WTC11 (cell line): ENCODE results near the gene SPINT1. TPM values are rescaled to one million over a fixed set of nuclear protein-coding genes. Genes with fewer than 3 reads are reported as not detected.

Source experiments
- ATAC-seq: fragments of 200-7000 bp; cut with Tn5 transposase; 2 replicates; pipeline ENCODE4 v1.10.0; 2021; ENCODE audit warnings: mild to moderate bottlenecking, moderate library complexity
- CTCF ChIA-PET: fragments of 300-600 bp; sonication (Branson Sonifier 250); formaldehyde crosslinking; loops from one replicate; lab custom pipeline; 2021; ENCODE audit warnings: antibody characterized with exemption; lab: Charles Lee
- POLR2A ChIA-PET: fragments of 350-600 bp; sonication (Branson Sonifier 250); formaldehyde crosslinking; loops from one replicate; lab custom pipeline; 2021; ENCODE audit warnings: antibody characterized with exemption; lab: Charles Lee
- DNase-seq: peaks from one replicate; pipeline ENCODE4 v3.0.0; 2021; ENCODE audit warnings: low spot score
- H3K27ac Mint-ChIP-seq: 2 replicates; pipeline ENCODE4 v1.8.0; 2021; ENCODE audit warnings: mixed read lengths
- H3K27me3 Mint-ChIP-seq: 2 replicates; pipeline ENCODE4 v1.8.0; 2021; ENCODE audit warnings: low read depth, mild to moderate bottlenecking, moderate library complexity, mixed read lengths
- H3K36me3 Mint-ChIP-seq: 2 replicates; pipeline ENCODE4 v1.8.0; 2021; ENCODE audit warnings: mixed read lengths
- H3K4me1 Mint-ChIP-seq: 2 replicates; pipeline ENCODE4 v1.8.0; 2022; ENCODE audit warnings: mixed read lengths
- H3K4me3 Mint-ChIP-seq: 2 replicates; pipeline ENCODE4 v1.8.0; 2021; ENCODE audit warnings: mild to moderate bottlenecking, moderate library complexity, mixed read lengths
- H3K9me3 Mint-ChIP-seq: 2 replicates; pipeline ENCODE4 v1.8.0; 2021; ENCODE audit warnings: mixed read lengths
- ARID4B ChIP-seq: sonication (generic); formaldehyde crosslinking; IDR thresholded peaks from 2 replicates; pipeline ENCODE4 v1.8.0; 2023; ENCODE audit warnings: missing genetic modification reagents, mild to moderate bottlenecking, borderline replicate concordance
- CREM ChIP-seq: sonication (generic); formaldehyde crosslinking; IDR thresholded peaks from 2 replicates; pipeline ENCODE4 v1.8.1; 2022; ENCODE audit warnings: mild to moderate bottlenecking, missing genetic modification reagents, moderate library complexity
- ESRRA ChIP-seq: sonication (generic); formaldehyde crosslinking; IDR thresholded peaks from 2 replicates; pipeline ENCODE4 v1.8.1; 2022; ENCODE audit warnings: mild to moderate bottlenecking, missing genetic modification reagents, borderline replicate concordance
- ETV6 ChIP-seq: sonication (generic); formaldehyde crosslinking; IDR thresholded peaks from 2 replicates; pipeline ENCODE4 v1.8.1; 2022; ENCODE audit warnings: mild to moderate bottlenecking, missing genetic modification reagents
- FOXK1 ChIP-seq: sonication (generic); formaldehyde crosslinking; IDR thresholded peaks from 2 replicates; pipeline ENCODE4 v1.8.0; 2022; ENCODE audit warnings: mild to moderate bottlenecking, moderate library complexity, missing genetic modification reagents
- GABPB1 ChIP-seq: sonication (generic); formaldehyde crosslinking; IDR thresholded peaks from 2 replicates; pipeline ENCODE4 v1.8.1; 2023; ENCODE audit warnings: mild to moderate bottlenecking, missing genetic modification reagents
- GRHL2 ChIP-seq: fragments of 250-450 bp; sonication (Bioruptor Pico); IDR thresholded peaks from 2 replicates; pipeline ENCODE4 v1.8.0; 2022; ENCODE audit warnings: mild to moderate bottlenecking, moderate library complexity; ENCODE audit not compliant: insufficient replicate concordance, severe bottlenecking
- HMGA2 ChIP-seq: fragments of 250-450 bp; sonication (Bioruptor Pico); IDR thresholded peaks from 2 replicates; pipeline ENCODE4 v1.4.0; 2021; ENCODE audit warnings: mild to moderate bottlenecking, moderate library complexity
- HMGXB4 ChIP-seq: sonication (generic); formaldehyde crosslinking; IDR thresholded peaks from 2 replicates; pipeline ENCODE4 v1.8.1; 2023; ENCODE audit warnings: mild to moderate bottlenecking, moderate library complexity, missing genetic modification reagents
- MYBL2 ChIP-seq: sonication (generic); formaldehyde crosslinking; IDR thresholded peaks from 2 replicates; pipeline ENCODE4 v1.8.1; 2023; ENCODE audit warnings: mild to moderate bottlenecking, moderate library complexity, missing genetic modification reagents
- NR3C1 ChIP-seq: sonication (generic); formaldehyde crosslinking; conservative IDR thresholded peaks from 2 replicates; pipeline ENCODE4 v1.8.1; 2023; ENCODE audit warnings: low read depth, mild to moderate bottlenecking, missing genetic modification reagents
- SP1 ChIP-seq: sonication (generic); formaldehyde crosslinking; conservative IDR thresholded peaks from 2 replicates; pipeline ENCODE4 v1.8.1; 2022; ENCODE audit warnings: missing genetic modification reagents
- TCF7 ChIP-seq: sonication (generic); formaldehyde crosslinking; IDR thresholded peaks from 2 replicates; pipeline ENCODE4 v1.8.0; 2022; ENCODE audit warnings: mild to moderate bottlenecking, low read depth, missing genetic modification reagents, moderate library complexity
- TEAD1 ChIP-seq: sonication (generic); formaldehyde crosslinking; IDR thresholded peaks from 2 replicates; pipeline ENCODE4 v1.8.0; 2022; ENCODE audit warnings: mild to moderate bottlenecking, missing genetic modification reagents
- ZNF396 ChIP-seq: fragments of 250-450 bp; sonication (Bioruptor Pico); IDR thresholded peaks from 2 replicates; pipeline ENCODE4 v1.8.0; 2021; ENCODE audit warnings: mild to moderate bottlenecking, moderate library complexity, borderline replicate concordance
- total RNA-seq: library from RNA; stranded (reverse); gene quantifications from 3 replicates; pipeline ENCODE4 v1.2.3, GENCODE V29; 2021
- TF ChIP-seq, protein P1 (sequence below): fragments of 200-600 bp; IDR thresholded peaks from 2 replicates; pipeline ENCODE4 v1.8.0; 2022; ENCODE audit warnings: antibody characterized with exemption
- TF ChIP-seq, protein P2 (sequence below): sonication (generic); formaldehyde crosslinking; IDR thresholded peaks from 2 replicates; pipeline ENCODE4 v1.8.1; 2023; ENCODE audit warnings: mild to moderate bottlenecking, missing genetic modification reagents, moderate library complexity
- TF ChIP-seq, protein P3 (sequence below): sonication (generic); formaldehyde crosslinking; IDR thresholded peaks from 2 replicates; pipeline ENCODE4 v1.8.0; 2022; ENCODE audit warnings: mild to moderate bottlenecking, missing genetic modification reagents
- TF ChIP-seq, protein P4 (sequence below): sonication (generic); formaldehyde crosslinking; IDR thresholded peaks from 2 replicates; pipeline ENCODE4 v1.8.0; 2022; ENCODE audit warnings: mild to moderate bottlenecking, missing genetic modification reagents
- TF ChIP-seq, protein P5 (sequence below): sonication (generic); formaldehyde crosslinking; IDR thresholded peaks from 2 replicates; pipeline ENCODE4 v1.8.0; 2022; ENCODE audit warnings: mild to moderate bottlenecking, missing genetic modification reagents

The SPINT1 gene
- total RNA-seq, 1 experiment from 2014 or later: 140 TPM

DNA sequence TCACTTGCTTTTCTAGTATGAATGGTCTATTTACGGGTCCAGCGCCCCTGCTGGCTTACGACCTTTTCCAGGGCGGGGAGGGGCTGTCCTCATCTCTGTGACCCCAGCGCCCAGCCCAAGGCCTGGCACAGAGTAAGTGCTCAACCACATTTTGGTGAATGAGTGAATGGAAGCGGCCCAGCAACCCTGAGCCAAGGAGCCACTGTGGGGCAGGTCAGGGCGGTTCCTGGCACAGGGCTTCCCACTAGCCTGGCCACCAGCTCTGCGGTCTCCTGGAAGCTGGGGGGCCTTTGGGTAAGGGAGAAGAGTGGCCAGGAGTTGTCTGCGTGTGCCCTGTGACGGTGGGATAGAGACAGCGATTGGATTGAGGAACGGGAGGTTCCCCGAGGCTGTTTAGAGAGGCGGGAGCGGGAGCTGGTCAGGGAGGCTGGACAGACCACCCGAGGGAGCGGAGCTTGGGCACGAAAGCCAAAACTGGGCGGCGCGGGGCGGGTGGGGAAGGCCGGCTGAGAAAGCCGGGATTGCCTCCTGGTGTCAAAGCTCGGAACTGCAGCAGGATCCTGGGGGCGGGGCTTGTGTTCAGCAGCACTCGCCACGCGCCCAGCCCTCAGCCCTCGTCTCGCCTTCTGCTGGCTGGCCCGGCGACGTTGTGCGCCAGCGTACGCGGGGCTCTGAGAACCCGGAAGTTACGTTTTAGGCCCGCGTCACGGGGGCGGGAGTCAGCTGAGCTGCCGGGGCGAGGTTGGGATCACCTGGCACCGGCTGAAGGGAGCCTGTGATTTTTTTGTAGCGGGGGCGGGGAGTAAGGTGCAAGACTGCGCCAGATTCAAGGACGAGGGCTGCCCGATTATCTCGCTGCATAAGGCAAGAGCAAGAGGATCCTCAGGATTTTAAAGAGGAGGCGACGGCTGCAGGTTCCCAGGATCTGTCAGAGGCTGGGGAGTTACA lies 50.2 kb downstream of the SPINT1 start, which contains the start of gene VPS18:
Gene VPS18, plus strand, starts transcription at position 718 of the 948 bp plus-strand sequence. CDS start 319 bp downstream, outside the sequence.
- H3K36me3 Mint-ChIP-seq: peaks cover 25% of the 10 kb centered on the region
- ChIA-PET CTCF (interaction anchor here (0.6 to 6.4 kb wide), 62 partner anchors 9 to 557 kb away, joined by 3 to 500 read pairs (median 6); partner anchors contain the start of genes CCDC32, CHAC1, CHP1 and DLL4), POLR2A (interaction anchor here (0.6 to 2.4 kb wide), 15 partner anchors 9 to 218 kb away, joined by 3 to 18 read pairs (median 5); partner anchors contain the start of genes CHAC1, GCHFR, RAD51 and RHOV)
- H3K4me3 Mint-ChIP-seq: peak within 1 kb of the TSS; percentile 97
- no peaks in the 10 kb centered on the region for H3K9me3 Mint-ChIP-seq
- ATAC-seq (peak; percentile 92), DNase-seq (peak; percentile 99)
- H3K4me1 Mint-ChIP-seq: peaks cover 13% of the 10 kb centered on the region
- TF ChIP-seq ETV6 (CRISPR knock-in tag) (peak; percentile 84; the same call in 1 of the 2 replicates), MYBL2 (CRISPR knock-in tag) (peak; percentile 56; the same call in 1 of the 2 replicates), HMGXB4 (CRISPR knock-in tag) (peak; percentile 15; the same call in 1 of the 2 replicates), CREM (CRISPR knock-in tag) (peak; percentile 95), HMGA2 (0 out of 2 replicates have a peak, but pooled peaks have one; percentile 4), GRHL2 (CRISPR knock-in tag) (no peak), NR3C1 (no peak), TEAD1 (CRISPR knock-in tag) (0 out of 2 replicates have a peak, but pooled peaks have one; percentile 21), SP1 (peak; percentile 86), FOXK1 (peak; percentile 92), GABPB1 (CRISPR knock-in tag) (peak; percentile 80), ARID4B (CRISPR knock-in tag) (peak; percentile 84; the same call in 1 of the 2 replicates), ESRRA (CRISPR knock-in tag) (0 out of 2 replicates have a peak, but pooled peaks have one; percentile 27), ZNF396 (CRISPR knock-in tag) (no peak), TCF7 (CRISPR knock-in tag) (no peak)
- TF ChIP-seq, protein P1, sequence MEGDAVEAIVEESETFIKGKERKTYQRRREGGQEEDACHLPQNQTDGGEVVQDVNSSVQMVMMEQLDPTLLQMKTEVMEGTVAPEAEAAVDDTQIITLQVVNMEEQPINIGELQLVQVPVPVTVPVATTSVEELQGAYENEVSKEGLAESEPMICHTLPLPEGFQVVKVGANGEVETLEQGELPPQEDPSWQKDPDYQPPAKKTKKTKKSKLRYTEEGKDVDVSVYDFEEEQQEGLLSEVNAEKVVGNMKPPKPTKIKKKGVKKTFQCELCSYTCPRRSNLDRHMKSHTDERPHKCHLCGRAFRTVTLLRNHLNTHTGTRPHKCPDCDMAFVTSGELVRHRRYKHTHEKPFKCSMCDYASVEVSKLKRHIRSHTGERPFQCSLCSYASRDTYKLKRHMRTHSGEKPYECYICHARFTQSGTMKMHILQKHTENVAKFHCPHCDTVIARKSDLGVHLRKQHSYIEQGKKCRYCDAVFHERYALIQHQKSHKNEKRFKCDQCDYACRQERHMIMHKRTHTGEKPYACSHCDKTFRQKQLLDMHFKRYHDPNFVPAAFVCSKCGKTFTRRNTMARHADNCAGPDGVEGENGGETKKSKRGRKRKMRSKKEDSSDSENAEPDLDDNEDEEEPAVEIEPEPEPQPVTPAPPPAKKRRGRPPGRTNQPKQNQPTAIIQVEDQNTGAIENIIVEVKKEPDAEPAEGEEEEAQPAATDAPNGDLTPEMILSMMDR: peak; percentile 96
- TF ChIP-seq, protein P2, sequence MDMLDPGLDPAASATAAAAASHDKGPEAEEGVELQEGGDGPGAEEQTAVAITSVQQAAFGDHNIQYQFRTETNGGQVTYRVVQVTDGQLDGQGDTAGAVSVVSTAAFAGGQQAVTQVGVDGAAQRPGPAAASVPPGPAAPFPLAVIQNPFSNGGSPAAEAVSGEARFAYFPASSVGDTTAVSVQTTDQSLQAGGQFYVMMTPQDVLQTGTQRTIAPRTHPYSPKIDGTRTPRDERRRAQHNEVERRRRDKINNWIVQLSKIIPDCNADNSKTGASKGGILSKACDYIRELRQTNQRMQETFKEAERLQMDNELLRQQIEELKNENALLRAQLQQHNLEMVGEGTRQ: peak; percentile 91
- TF ChIP-seq, protein P3, sequence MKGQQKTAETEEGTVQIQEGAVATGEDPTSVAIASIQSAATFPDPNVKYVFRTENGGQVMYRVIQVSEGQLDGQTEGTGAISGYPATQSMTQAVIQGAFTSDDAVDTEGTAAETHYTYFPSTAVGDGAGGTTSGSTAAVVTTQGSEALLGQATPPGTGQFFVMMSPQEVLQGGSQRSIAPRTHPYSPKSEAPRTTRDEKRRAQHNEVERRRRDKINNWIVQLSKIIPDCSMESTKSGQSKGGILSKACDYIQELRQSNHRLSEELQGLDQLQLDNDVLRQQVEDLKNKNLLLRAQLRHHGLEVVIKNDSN (CRISPR knock-in tag): peak; percentile 92
- TF ChIP-seq, protein P4, sequence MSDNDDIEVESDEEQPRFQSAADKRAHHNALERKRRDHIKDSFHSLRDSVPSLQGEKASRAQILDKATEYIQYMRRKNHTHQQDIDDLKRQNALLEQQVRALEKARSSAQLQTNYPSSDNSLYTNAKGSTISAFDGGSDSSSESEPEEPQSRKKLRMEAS (CRISPR knock-in tag): peak; percentile 91
- TF ChIP-seq, protein P5, sequence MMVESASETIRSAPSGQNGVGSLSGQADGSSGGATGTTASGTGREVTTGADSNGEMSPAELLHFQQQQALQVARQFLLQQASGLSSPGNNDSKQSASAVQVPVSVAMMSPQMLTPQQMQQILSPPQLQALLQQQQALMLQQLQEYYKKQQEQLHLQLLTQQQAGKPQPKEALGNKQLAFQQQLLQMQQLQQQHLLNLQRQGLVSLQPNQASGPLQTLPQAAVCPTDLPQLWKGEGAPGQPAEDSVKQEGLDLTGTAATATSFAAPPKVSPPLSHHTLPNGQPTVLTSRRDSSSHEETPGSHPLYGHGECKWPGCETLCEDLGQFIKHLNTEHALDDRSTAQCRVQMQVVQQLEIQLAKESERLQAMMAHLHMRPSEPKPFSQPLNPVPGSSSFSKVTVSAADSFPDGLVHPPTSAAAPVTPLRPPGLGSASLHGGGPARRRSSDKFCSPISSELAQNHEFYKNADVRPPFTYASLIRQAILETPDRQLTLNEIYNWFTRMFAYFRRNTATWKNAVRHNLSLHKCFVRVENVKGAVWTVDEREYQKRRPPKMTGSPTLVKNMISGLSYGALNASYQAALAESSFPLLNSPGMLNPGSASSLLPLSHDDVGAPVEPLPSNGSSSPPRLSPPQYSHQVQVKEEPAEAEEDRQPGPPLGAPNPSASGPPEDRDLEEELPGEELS (CRISPR knock-in tag): peak; percentile 83
- peak within 1 kb of the TSS; percentile 99 for H3K27ac Mint-ChIP-seq
- peaks cover 17% of the 10 kb centered on the region for H3K27me3 Mint-ChIP-seq
